KMS-11 (cell line): ENCODE results near the gene UBE2E2.
"Not testable (repeated sequence)": the region's sequence is repeated elsewhere in the genome, so short reads cannot be mapped to it uniquely, and the experiment has no call there.

Source experiments
- H2AFZ ChIP-seq: fragments of 200-600 bp; sonication (generic); 2 replicates; pipeline ENCODE4 v1.6.1; 2016; ENCODE audit warnings: antibody characterized with exemption, mixed run types, low read depth
- H3K27ac ChIP-seq: fragments of 200-600 bp; sonication (generic); 2 replicates; pipeline ENCODE4 v1.6.1; 2016; ENCODE audit warnings: mild to moderate bottlenecking, mixed run types
- H3K27me3 ChIP-seq: fragments of 200-600 bp; sonication (generic); 2 replicates; pipeline ENCODE4 v1.6.1; 2017; ENCODE audit warnings: mild to moderate bottlenecking, low read depth, mixed run types, moderate library complexity; ENCODE audit not compliant: insufficient read depth
- H3K36me3 ChIP-seq: fragments of 200-600 bp; sonication (generic); 2 replicates; pipeline ENCODE4 v1.6.1; 2017; ENCODE audit warnings: mild to moderate bottlenecking, mixed run types; ENCODE audit not compliant: insufficient read depth
- H3K4me1 ChIP-seq: fragments of 200-600 bp; sonication (generic); 2 replicates; pipeline ENCODE4 v1.6.1; 2016; ENCODE audit warnings: mild to moderate bottlenecking, low read depth, mixed run types; ENCODE audit not compliant: poor library complexity, severe bottlenecking
- H3K4me2 ChIP-seq: fragments of 200-600 bp; sonication (generic); 2 replicates; pipeline ENCODE4 v1.7.0; 2016; ENCODE audit warnings: mild to moderate bottlenecking, mixed run types
- H3K4me3 ChIP-seq: fragments of 200-600 bp; sonication (generic); IDR thresholded peaks from 2 replicates; pipeline ENCODE4 v1.6.1; 2017; ENCODE audit warnings: low read depth, low read length, mixed read lengths; ENCODE audit not compliant: insufficient read depth
- H3K79me2 ChIP-seq: fragments of 200-600 bp; sonication (generic); 2 replicates; pipeline ENCODE4 v1.6.1; 2016; ENCODE audit warnings: low read depth, mixed run types; ENCODE audit not compliant: insufficient read depth
- H3K9ac ChIP-seq: fragments of 200-600 bp; sonication (generic); 2 replicates; pipeline ENCODE4 v1.6.1; 2016; ENCODE audit warnings: mild to moderate bottlenecking, mixed run types
- H4K20me1 ChIP-seq: fragments of 200-600 bp; sonication (generic); 2 replicates; pipeline ENCODE4 v1.6.1; 2016; ENCODE audit warnings: mild to moderate bottlenecking, mixed run types; ENCODE audit not compliant: insufficient read depth
- TF ChIP-seq, protein P1 (sequence below): fragments of 200-600 bp; sonication (generic); conservative IDR thresholded peaks from 2 replicates; pipeline ENCODE4 v1.6.1; 2017; ENCODE audit warnings: low read depth, mild to moderate bottlenecking, antibody characterized with exemption, low read length, moderate library complexity, mixed read lengths

UBE2E2 gene

DNA sequence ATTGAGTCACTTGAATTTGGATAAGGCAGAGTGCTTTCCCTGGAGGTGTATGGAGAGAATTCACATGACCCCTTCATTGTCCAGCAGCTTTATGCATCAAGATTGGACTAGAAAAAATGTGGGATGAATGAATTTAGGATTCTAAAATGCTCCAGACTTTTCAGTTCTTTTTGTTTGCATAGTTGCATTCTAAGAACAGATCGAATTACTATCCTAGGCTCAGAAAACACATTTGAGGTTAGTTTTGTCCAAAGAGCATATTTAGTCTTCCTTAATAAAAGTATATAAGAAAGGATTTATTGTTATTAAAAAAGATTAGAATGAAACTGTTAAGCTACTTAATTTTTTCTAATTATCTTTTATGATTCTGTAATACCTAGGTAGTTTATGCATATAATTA, 127.4 kb downstream of the UBE2E2 start:
- peaks cover 7% of the 10 kb centered on the region for H3K4me1 ChIP-seq
- TF ChIP-seq, protein P1, sequence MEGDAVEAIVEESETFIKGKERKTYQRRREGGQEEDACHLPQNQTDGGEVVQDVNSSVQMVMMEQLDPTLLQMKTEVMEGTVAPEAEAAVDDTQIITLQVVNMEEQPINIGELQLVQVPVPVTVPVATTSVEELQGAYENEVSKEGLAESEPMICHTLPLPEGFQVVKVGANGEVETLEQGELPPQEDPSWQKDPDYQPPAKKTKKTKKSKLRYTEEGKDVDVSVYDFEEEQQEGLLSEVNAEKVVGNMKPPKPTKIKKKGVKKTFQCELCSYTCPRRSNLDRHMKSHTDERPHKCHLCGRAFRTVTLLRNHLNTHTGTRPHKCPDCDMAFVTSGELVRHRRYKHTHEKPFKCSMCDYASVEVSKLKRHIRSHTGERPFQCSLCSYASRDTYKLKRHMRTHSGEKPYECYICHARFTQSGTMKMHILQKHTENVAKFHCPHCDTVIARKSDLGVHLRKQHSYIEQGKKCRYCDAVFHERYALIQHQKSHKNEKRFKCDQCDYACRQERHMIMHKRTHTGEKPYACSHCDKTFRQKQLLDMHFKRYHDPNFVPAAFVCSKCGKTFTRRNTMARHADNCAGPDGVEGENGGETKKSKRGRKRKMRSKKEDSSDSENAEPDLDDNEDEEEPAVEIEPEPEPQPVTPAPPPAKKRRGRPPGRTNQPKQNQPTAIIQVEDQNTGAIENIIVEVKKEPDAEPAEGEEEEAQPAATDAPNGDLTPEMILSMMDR = no peak
- no peaks in the 10 kb centered on the region for H3K36me3 ChIP-seq
- peaks cover 31% of the 10 kb centered on the region; the same call in 1 of the 2 replicates for H3K79me2 ChIP-seq
- no peak overlapping the region for H3K9ac ChIP-seq
- H3K4me2 ChIP-seq = no peak overlapping the region
- H3K4me3 ChIP-seq = no peak overlapping the region
- H2AFZ ChIP-seq = no peak overlapping the region
- no peak overlapping the region for H3K27ac ChIP-seq
- H3K27me3 ChIP-seq = no peaks in the 10 kb centered on the region
- H4K20me1 ChIP-seq = no peaks in the 10 kb centered on the region

DNA sequence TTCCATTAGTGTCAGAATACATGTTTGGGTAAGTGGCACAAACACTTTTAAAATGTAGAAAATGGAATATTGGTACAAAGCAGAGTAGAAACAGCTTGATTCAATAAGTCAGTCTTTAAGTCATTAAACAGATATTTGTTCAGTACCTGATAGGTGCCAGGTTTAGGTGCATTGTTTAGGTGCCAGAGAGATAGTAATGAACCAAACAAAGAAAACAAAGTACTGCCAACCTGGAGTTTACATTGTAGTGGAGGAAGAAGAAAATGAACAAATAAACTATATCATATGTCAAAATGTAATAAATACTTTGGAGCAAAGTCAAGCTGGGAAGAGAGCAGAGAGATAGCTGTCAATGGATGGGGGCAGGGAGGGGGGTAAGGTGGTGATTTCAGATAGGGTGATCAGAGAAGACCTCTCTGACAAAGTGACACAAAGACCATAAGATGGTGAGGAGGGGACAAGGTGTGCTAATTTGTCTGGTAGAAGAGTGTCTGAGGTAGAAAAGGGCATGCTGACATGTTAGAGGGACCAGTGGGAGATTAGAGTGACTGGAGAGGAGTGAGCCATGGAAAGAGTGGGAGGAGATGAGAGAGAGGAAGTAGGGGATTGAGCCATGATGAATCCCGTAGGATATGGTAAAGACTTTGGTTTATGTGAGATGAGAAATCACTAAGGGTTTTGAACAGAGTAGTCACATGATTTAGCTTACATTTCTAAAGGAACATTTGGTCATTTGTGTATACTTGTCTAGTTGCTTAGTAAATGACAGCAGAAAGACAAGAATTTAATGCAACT, 128.2 kb downstream of the UBE2E2 start:
- H3K27ac ChIP-seq = no peak overlapping the region
- no peaks in the 10 kb centered on the region for H3K4me1 ChIP-seq
- no peak overlapping the region for H2AFZ ChIP-seq
- H3K79me2 ChIP-seq = peaks cover 28% of the 10 kb centered on the region; the same call in 1 of the 2 replicates
- no peak overlapping the region for H3K4me2 ChIP-seq
- no peaks in the 10 kb centered on the region for H3K36me3 ChIP-seq
- no peaks in the 10 kb centered on the region for H4K20me1 ChIP-seq
- no peak overlapping the region for H3K4me3 ChIP-seq
- H3K9ac ChIP-seq = no peak overlapping the region
- TF ChIP-seq, protein P1 = no peak
- no peaks in the 10 kb centered on the region for H3K27me3 ChIP-seq

DNA sequence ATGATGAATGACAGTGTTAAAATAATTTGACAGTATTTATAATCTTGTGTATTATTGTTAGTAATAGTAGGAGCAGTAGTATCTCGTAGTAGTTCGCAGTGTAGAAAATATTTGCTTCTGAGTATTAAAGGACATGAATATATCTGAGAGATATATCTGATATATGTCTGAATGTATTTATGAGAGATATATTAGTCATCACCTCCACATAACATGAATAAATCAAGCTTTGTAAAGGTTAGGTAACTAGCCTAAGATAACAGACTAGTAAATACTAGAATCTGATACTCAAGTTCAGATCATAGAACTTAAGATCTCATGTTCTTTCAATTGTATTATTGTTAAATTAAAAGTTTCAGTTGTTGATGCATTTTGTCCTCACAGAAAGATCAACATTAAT, 130.5 kb downstream of the UBE2E2 start:
- Histone ChIP-seq H3K4me1 (no peaks in the 10 kb centered on the region), H3K9ac (no peak overlapping the region), H4K20me1 (no peaks in the 10 kb centered on the region), H3K4me2 (no peak overlapping the region), H2AFZ (no peak overlapping the region), H3K27me3 (no peaks in the 10 kb centered on the region), H3K27ac (no peak overlapping the region), H3K36me3 (no peaks in the 10 kb centered on the region), H3K79me2 (peaks cover 17% of the 10 kb centered on the region; the same call in 1 of the 2 replicates), H3K4me3 (no peak overlapping the region)
- TF ChIP-seq, protein P1 = no peak

DNA sequence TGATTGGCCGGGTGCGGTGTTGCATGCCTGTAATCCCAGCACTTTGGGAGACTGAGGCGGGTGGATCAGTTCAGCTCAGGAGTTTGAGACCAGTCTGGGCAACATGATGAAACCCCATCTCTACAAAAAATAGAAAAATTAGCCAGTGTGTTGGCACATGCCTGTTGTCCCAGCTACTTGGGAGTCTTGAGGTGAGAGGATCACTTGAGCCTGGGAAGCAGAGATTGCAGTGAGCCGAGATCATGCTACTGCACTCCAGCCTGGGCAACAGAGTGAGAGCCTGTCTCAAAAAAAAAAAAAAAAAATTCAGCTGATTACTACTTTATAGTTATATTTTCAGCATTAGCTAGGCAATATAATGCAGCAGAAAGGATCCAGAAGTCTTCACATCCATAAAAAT, 133.7 kb downstream of the UBE2E2 start:
- H3K4me1 ChIP-seq, H2AFZ ChIP-seq, H3K9ac ChIP-seq, H3K79me2 ChIP-seq, H3K4me2 ChIP-seq, H3K27me3 ChIP-seq, H3K36me3 ChIP-seq, H4K20me1 ChIP-seq, H3K4me3 ChIP-seq, H3K27ac ChIP-seq: not testable (repeated sequence)

DNA sequence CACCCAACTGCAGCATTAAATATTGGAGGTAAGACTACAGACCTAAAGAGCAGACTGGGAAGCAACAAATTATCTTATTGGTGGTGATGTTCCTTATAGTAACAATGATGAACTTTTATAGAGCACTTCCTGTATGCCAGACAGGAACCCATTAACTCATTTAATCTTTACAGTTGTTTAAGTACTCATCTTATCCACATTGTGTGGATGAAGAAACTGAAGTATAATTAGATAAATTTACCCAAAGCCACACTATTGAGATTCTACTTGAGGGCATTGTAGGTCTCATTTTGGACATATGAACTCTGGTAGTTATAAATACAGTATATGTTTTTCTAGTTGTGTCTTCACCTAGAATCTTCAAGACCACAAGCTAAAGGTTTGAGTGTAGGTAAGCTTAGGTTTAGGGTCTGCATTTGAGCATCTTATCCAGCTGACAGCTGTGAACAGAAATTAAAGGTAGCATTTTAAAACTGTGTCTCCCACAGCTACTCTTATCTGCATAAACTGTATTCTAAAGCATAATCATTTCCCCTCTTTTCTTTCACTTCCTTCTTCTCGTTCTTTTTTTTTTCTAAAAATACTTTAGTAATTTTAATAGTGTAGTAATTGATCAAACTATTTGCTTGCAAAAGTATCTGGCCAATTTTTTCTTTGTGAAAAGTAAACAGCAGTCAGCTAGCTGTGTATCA, 138.2 kb downstream of the UBE2E2 start:
- no peak overlapping the region for H3K4me2 ChIP-seq
- H3K4me1 ChIP-seq = no peaks in the 10 kb centered on the region
- no peaks in the 10 kb centered on the region; the same call in 1 of the 2 replicates for H3K79me2 ChIP-seq
- no peak overlapping the region for H3K27ac ChIP-seq
- H2AFZ ChIP-seq = no peak overlapping the region
- no peaks in the 10 kb centered on the region for H3K36me3 ChIP-seq
- H3K4me3 ChIP-seq = no peak overlapping the region
- TF ChIP-seq, protein P1 = no peak
- no peak overlapping the region for H3K9ac ChIP-seq
- H3K27me3 ChIP-seq = no peaks in the 10 kb centered on the region
- no peaks in the 10 kb centered on the region for H4K20me1 ChIP-seq
